OCI-LY3 (cell line): Measurements from ENCODE around the gene UPK3BL2.
"Not testable (repeated sequence)": the region's sequence is repeated elsewhere in the genome, so short reads cannot be mapped to it uniquely, and the experiment has no call there.

Experiments used
- CTCF ChIP-seq: fragments of 200-600, 300-600 bp; sonication (generic); IDR thresholded peaks from 2 replicates; pipeline ENCODE4 v1.5.1; 2014; ENCODE audit warnings: antibody characterized with exemption, low read length, low read depth
- EZH2phosphoT487 ChIP-seq: fragments of 200-600 bp; shearing (Covaris generic); IDR thresholded peaks from 2 replicates; pipeline ENCODE4 v1.6.1; 2018; ENCODE audit warnings: antibody characterized with exemption, mixed run types, low read depth

DNA sequence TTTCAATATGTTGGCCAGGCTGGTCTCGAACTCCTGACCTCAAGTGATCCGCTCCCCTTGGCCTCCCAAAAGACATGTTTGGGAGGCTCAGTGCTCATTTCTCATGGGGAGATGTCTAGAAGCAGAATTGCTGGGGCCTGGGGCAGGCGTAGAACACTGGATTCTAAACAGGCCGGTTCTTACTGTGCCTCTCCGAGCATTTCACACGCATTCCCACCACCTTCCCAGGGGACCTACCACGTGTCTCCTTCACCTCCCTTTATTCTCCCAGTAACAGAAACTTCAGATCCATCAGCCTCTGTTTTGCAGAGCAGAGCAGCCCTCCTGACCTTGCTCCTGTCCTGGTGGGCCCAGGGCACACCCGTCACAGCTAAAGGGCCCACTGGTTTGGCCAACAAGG, 16.3 kb downstream of the UPK3BL2 start:
- not testable (repeated sequence) for TF ChIP-seq CTCF, EZH2phosphoT487
